LNCAP (cell line): Measurements from ENCODE around the gene TLDC2.

Experiments
- TF ChIP-seq, protein P1 (sequence below): fragments of 450-650 bp; IDR thresholded peaks from 2 replicates; pipeline ENCODE4 v1.5.1; 2017; ENCODE audit warnings: mild to moderate bottlenecking

The TLDC2 gene

GRCh38 chr20:36929691-36930090 lies 53.8 kb downstream of the TLDC2 start:
- TF ChIP-seq, protein P1, sequence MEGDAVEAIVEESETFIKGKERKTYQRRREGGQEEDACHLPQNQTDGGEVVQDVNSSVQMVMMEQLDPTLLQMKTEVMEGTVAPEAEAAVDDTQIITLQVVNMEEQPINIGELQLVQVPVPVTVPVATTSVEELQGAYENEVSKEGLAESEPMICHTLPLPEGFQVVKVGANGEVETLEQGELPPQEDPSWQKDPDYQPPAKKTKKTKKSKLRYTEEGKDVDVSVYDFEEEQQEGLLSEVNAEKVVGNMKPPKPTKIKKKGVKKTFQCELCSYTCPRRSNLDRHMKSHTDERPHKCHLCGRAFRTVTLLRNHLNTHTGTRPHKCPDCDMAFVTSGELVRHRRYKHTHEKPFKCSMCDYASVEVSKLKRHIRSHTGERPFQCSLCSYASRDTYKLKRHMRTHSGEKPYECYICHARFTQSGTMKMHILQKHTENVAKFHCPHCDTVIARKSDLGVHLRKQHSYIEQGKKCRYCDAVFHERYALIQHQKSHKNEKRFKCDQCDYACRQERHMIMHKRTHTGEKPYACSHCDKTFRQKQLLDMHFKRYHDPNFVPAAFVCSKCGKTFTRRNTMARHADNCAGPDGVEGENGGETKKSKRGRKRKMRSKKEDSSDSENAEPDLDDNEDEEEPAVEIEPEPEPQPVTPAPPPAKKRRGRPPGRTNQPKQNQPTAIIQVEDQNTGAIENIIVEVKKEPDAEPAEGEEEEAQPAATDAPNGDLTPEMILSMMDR: no peak

GRCh38 chr20:36932476-36933426 lies 56.8 kb downstream of the TLDC2 start:
- TF ChIP-seq, protein P1: no peak

GRCh38 chr20:36936341-36936740 lies 60.4 kb downstream of the TLDC2 start:
- TF ChIP-seq, protein P1: no peak

DNA sequence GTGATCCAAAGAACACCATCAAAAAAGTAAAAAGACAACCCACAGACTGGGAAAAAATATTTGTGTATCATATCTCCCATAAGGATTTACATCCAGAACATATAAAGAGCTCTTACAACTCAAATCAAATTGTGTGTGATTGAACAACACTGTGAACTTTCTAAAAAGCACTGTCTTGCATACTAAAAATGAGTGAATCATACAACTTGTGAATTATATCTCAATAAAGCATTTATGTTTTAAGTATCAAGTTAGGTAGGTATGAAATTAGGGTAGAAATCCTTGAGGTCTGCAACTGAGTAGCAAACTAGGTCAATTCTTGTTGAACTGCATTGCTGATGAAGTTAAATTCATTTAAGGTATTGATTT lies 61.4 kb downstream of the TLDC2 start:
- TF ChIP-seq, protein P1: no peak

GRCh38 chr20:36941401-36941835 lies 65.5 kb downstream of the TLDC2 start:
- TF ChIP-seq, protein P1: no peak
